ENCODE data around the gene MLANA.
"Not testable (repeated sequence)": the region's sequence is repeated elsewhere in the genome, so short reads cannot be mapped to it uniquely, and the experiment has no call there.

The MLANA gene

DNA sequence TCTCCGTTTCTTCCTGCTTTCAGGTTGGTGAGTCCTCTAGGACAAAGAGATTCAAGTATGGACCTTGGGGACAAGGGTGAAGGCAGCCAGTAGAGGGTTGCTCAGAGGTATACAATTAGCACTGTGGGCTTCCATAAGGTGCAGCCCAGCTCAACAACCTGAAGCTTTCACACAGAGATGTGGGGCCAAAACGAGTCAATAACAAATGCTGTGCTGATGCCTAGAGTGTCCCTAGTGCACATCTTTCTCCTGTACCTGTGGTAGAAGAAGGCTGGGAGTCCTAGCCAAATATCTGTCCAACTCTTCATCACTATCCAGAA lies 20.7 kb upstream of the MLANA start:
- no peak for DNase-seq

DNA sequence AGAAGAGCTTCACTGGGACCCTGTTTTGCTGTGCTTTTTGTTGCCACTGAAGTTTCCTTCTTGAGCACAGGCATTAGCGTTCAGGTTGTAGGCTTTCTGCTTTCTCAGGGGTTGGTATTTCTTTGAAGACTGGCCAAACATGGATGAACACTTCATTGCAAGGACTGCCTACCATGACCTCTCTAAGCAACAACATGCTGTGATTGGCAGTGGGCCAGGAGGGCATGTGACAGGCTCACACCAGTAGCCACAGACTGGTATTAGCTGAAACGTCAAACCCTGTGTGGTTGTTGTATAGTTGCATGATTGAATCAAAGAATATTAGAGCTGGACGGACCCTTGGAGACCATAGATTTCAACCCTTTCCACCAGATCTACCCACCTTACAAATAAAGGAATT lies 20.0 kb upstream of the MLANA start:
- peak; percentile 21 for DNase-seq

- no peak for DNase-seq
Measured at GRCh38 chr9:5871785-5872184, 18.9 kb upstream of the MLANA start.

DNA sequence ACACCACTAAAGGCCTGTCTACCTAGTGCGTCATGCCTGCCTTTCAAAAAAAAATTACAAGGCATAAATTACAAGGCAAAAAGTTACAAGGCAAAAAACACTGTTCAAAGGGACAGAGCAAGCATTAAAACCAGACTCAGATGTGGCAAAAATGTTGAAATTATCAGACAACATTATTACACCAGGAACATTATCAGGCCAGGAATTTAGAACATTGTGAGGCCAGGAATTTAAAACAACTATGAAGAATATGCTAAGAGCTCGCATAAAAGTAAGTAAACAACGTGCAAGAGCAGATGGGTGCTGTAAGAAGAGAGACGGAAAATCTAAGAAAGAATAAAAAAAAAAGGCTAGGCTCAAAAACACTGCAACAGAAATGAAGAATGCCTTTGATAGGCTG lies 18.2 kb upstream of the MLANA start:
- no peak for DNase-seq

- no peak for DNase-seq
Measured at GRCh38 chr9:5873439-5873838, 17.2 kb upstream of the MLANA start.

DNA sequence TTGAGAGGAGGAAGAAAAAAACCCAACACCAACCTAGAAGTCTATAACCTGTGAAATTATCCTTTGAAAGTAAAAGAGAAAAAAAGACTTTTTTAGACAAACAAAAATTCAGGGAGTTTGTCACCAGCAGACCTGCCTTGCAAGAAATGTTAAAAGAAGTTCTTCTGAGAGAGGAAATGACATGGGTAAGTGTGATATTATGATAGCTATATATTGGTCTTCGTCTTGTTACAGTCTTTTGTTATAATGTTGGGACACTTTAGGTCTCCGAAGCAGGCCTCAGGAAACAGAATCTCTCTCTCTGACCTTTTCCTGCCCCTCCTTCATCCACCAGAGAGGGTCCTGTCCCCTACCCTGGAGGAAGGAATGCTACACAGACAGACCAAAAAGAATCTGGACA lies 16.6 kb upstream of the MLANA start:
- no peak for DNase-seq

DNA sequence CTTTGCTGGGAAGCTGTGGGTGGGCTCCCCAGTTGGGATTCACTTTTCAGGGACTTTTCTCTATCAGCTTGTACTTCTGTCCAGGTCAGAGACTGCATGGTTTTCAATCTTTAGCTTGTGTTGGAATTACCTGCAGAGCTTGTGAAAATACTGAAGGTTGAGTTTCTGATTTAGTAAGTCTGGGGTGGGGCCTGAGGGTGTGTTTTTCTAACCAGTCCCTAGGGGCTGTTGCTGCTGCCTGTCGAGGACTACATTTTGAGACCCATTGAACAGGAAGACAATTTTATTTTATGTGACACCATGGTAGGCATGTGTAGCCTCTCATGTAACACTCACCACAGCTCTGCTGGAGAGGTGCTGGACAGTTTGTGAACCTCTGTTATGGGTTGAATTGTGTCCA lies 14.7 kb upstream of the MLANA start:
- no peak for DNase-seq

- DNase-seq: no peak
Measured at GRCh38 chr9:5876711-5877110, 14.0 kb upstream of the MLANA start.

DNA sequence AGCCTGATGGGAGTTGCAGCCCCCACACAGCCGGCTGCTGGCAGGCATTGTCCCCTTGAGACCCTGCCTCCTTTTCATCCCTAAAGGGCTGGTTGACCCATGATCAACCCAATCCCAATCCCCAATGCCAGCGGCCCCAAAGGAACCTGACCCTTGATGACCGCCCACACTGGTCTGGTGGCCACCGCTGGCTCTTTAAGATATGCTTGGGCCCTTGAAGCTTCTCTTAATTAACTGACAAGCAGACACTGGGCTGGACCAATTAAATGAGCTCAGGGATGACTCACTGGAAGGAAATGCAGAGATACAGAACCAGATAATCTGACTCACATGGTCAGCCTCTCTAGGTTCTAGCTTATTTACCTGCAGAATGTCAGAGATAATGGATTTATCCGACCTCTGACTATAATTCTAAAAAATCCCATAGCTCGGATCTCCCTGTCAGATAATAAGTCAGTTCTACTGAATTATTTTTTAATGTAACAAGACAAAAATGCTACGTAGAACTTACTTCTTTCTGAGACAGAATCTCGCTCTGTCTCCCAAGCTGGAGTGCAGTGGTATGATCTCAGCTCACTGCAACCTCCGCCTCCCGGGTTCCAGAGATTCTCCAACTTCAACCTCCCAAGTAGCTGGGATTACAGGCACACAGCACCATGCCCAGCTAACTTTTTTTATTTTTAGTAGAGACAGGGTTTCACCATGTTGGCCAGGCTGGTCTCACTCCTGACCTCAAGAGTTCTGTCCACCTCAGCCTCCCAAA lies 11.1 kb upstream of the MLANA start:
- no peak for DNase-seq

DNA sequence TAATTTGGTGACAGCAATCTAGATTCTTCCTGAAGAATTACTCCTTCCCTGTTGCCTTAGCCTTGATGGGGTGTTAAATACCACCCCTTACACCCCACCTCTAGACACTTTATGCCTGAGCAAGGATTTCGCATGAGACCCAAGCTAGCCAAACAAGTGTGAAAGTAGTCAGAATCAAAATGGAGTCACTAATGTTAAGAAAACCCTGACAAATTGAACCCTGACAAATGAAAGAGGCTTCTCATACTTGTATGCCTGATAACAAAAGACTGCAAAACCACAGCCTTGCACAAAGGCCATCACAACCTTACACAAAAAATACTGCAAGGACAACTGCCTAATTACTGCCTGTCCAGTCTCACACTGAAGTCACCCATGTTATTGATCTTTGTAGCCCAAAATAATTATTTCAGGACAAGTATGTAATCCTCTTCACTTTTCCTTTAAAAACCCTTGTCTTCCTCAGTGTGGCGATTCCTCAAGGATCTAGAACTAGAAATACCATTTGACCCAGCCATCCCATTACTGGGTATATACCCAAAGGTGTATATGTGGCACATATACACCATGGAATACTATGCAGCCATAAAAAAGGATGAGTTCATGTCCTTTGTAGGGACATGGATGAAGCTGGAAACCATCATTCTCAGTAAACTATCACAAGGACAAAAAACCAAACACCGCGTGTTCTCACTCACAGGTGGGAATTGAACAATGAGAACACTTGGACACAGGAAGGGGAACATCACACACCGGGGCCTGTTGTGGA lies 8.3 kb upstream of the MLANA start:
- DNase-seq: not testable (repeated sequence)

GRCh38 chr9:5884191-5884590 lies 6.5 kb upstream of the MLANA start:
- DNase-seq: no peak

DNA sequence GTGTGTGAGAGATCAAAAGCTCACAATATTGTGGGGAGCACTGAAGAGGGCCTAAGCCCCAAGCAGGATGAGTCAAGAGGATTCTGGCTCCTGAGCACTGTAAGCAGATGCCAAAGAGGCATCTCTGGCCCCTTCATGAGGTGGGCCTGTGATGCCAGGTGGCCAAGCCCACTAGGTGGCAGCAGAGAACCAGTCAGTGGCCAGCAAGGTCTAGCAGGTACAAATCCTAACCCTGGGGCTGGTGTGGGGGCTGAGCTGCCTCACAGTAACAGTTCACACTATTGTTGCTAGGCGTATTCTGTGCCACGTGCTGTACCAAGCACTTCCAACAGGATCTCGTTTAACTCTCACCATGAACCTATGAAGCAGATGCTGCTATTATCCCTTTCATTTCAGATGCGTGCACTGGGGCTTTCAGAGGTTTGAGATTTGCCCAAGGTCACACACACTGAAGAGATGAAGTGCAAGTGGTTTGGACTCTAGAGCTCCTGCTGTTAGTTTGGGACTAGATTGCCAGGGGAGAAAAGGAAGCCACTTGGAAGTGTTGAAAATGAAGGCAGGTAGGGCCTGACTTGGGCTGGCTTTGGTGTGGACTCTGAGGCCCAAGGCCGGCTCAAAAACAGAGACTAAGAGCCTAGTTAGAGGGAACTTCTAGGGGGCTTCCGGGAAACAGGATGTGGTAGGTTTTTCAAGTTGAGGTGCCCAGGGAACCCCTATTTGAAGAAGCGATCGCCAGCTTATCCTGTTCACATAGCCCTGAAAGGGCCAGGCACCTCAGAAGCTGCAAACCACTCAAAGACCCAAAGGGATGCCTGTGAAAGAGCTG lies 4.4 kb upstream of the MLANA start:
- peak; percentile 74 for DNase-seq

- no peak for DNase-seq
Measured at GRCh38 chr9:5892456-5893133, 1.9 kb downstream of the MLANA start.

GRCh38 chr9:5893134-5893505 lies 2.4 kb downstream of the MLANA start:
- DNase-seq: no peak

GRCh38 chr9:5893591-5894236 lies 3.0 kb downstream of the MLANA start:
- no peak for DNase-seq

- no peak for DNase-seq
Measured at GRCh38 chr9:5894237-5894959, 3.7 kb downstream of the MLANA start.

DNA sequence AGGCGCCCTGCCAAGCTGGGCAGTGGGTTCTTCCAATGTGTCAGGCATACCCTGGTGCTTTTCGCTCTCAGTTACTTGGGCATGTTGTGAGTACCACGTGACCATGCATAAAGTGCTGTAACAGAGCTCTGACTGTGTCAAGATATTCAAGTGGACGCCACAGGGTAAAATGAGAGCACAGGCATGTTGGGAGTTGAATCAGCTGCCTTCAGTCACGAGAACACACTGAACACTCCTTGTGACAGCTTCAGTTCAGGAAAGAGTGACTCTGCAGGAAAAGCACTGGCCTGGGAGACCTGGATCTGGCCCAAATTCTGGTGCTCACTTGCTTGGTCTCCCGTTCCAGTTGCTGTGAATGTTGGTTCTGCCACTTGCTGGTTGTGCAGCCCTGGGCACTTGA lies 5.1 kb downstream of the MLANA start:
- DNase-seq: no peak

DNA sequence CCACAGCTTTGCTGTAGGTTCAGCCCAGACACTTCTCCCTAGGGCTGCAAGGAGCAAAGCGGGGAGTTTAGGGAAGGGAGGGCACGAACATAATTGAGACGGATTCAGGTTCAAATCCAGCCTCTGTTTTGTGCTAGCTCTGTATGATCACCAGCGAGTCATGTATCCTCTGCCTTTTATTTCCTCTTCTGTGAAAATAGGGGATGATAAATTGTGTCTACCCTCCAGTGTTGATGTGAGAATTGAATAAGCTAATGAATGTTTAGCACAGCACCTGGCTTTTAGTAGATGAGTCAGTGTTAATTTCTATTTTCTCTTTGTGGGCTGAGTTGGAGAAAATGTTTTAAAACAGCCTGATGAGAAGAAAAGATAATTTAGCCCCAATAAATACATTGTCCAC lies 6.2 kb downstream of the MLANA start:
- DNase-seq: no peak

DNA sequence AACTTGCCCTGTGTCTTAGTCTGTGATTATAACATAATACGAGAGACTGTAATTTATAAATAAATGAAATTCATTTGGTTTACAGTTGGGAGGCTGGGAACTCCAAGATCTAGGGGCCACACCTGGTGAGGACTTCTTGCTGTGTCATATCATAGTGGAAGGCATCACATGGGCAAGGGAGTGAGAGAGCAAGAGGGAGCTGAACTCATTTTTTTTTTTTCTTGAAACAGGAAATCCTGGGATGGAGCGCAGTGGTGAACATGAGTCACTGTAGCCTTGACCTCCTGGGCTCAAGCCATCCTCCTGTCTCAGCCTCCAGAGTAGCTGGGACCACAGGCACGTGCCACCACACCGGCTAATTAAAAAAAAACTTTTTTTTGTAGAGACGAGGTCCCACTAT lies 7.2 kb downstream of the MLANA start:
- no peak for DNase-seq

GRCh38 chr9:5899292-5899691 lies 8.6 kb downstream of the MLANA start:
- no peak for DNase-seq

GRCh38 chr9:5900622-5901021 lies 9.9 kb downstream of the MLANA start:
- DNase-seq: no peak

DNA sequence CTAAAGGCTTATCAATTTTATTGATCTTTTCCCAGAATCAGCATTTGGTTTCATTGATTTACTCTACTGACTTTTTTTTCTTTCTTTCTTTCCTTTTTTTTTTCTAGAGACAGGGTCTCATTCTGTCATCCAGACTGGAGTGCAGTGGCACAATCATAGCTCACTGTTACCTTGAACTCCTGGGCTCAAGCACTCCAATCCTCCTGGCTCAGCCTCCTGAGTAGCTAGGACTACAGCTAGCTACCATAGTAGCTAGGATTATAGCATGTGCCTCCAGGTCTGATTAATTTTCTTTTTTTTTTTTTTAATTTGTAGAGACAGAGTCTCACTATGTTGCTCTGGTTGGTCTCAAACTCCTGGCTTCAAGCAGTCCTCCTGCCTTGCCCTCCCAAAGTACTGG lies 11.7 kb downstream of the MLANA start:
- no peak for DNase-seq

Data from COR-L47 (cell line).